SJCRH30 (cell line): ENCODE results near the gene ZFAND3. TPM values are rescaled to one million over a fixed set of nuclear protein-coding genes. Genes with fewer than 3 reads are reported as not detected.
"Not testable (repeated sequence)": the region's sequence is repeated elsewhere in the genome, so short reads cannot be mapped to it uniquely, and the experiment has no call there.

Experiments
- DNase-seq, 2 experiments: peaks; one replicate each; pipeline ENCODE4 v3.0.0-alpha.2; 2015 to 2020
- H3K27ac ChIP-seq: fragments of 250-450 bp; sonication (Bioruptor Pico); 2 replicates; pipeline ENCODE4 v1.5.1; 2020; ENCODE audit warnings: mild to moderate bottlenecking, moderate library complexity
- H3K27me3 ChIP-seq: fragments of 250-450 bp; sonication (Bioruptor Pico); 2 replicates; pipeline ENCODE4 v1.5.1; 2020; ENCODE audit warnings: mild to moderate bottlenecking, moderate library complexity
- H3K36me3 ChIP-seq: fragments of 250-450 bp; sonication (Bioruptor Pico); 2 replicates; pipeline ENCODE4 v1.5.1; 2020; ENCODE audit warnings: mild to moderate bottlenecking, moderate library complexity
- H3K4me1 ChIP-seq: fragments of 250-450 bp; sonication (Bioruptor Pico); 2 replicates; pipeline ENCODE4 v1.5.1; 2020; ENCODE audit warnings: mild to moderate bottlenecking, moderate library complexity
- H3K4me3 ChIP-seq: fragments of 250-450 bp; sonication (Bioruptor Pico); 2 replicates; pipeline ENCODE4 v1.5.1; 2020; ENCODE audit warnings: mild to moderate bottlenecking, moderate library complexity
- H3K9me3 ChIP-seq: fragments of 250-450 bp; sonication (Bioruptor Pico); replicated peaks from 2 replicates; pipeline ENCODE4 v1.5.1; 2020; ENCODE audit warnings: mild to moderate bottlenecking, moderate library complexity
- total RNA-seq: library from RNA; depleted of rRNA; stranded (reverse); fragments of >200 nt; shearing (Covaris generic); gene quantifications from 2 replicates; pipeline ENCODE4 v1.2.3, GENCODE V29; 2014

ZFAND3 gene
- total RNA-seq, 1 experiment from 2014 or later = 28.7 TPM

- H3K36me3 ChIP-seq = no peaks in the 10 kb centered on the region
- H3K4me3 ChIP-seq = no peak overlapping the region
- no peak overlapping the region for H3K27ac ChIP-seq
- no peaks in the 10 kb centered on the region for H3K9me3 ChIP-seq
- no peaks in the 10 kb centered on the region for H3K27me3 ChIP-seq
- no peak for DNase-seq
- peaks cover 23% of the 10 kb centered on the region for H3K4me1 ChIP-seq
Measured at GRCh38 chr6:37992749-37993148, 173.2 kb downstream of the ZFAND3 start.

- H3K9me3 ChIP-seq, H3K4me3 ChIP-seq, DNase-seq, H3K27me3 ChIP-seq, H3K36me3 ChIP-seq, H3K27ac ChIP-seq: not testable (repeated sequence)
- H3K4me1 ChIP-seq = peaks cover 21% of the 10 kb centered on the region
Measured at GRCh38 chr6:37993194-37993593, 173.7 kb downstream of the ZFAND3 start.

GRCh38 chr6:37993596-37993995 lies 174.1 kb downstream of the ZFAND3 start:
- Histone ChIP-seq H3K4me1 (peaks cover 17% of the 10 kb centered on the region), H3K27ac (no peak overlapping the region), H3K36me3 (no peaks in the 10 kb centered on the region), H3K27me3 (no peaks in the 10 kb centered on the region), H3K4me3 (no peak overlapping the region), H3K9me3 (no peaks in the 10 kb centered on the region)
- DNase-seq = no peak

- DNase-seq = peak in 1 of 2 experiments; percentile 53
- Histone ChIP-seq H3K27me3 (no peaks in the 10 kb centered on the region), H3K36me3 (no peaks in the 10 kb centered on the region), H3K9me3 (no peaks in the 10 kb centered on the region), H3K27ac (no peak overlapping the region), H3K4me3 (no peak overlapping the region), H3K4me1 (peaks cover 17% of the 10 kb centered on the region)
Measured at GRCh38 chr6:37994223-37994622, 174.7 kb downstream of the ZFAND3 start.

GRCh38 chr6:37998366-37998765 lies 178.8 kb downstream of the ZFAND3 start:
- no peak overlapping the region for H3K4me3 ChIP-seq
- H3K27me3 ChIP-seq = no peaks in the 10 kb centered on the region
- DNase-seq = no peak
- H3K9me3 ChIP-seq = no peaks in the 10 kb centered on the region
- H3K36me3 ChIP-seq = no peaks in the 10 kb centered on the region
- peaks cover 3% of the 10 kb centered on the region; the same call in 1 of the 2 replicates for H3K4me1 ChIP-seq
- H3K27ac ChIP-seq = no peak overlapping the region

- no peaks in the 10 kb centered on the region for H3K27me3 ChIP-seq
- H3K9me3 ChIP-seq = no peaks in the 10 kb centered on the region
- no peaks in the 10 kb centered on the region for H3K36me3 ChIP-seq
- no peak overlapping the region for H3K27ac ChIP-seq
- no peak overlapping the region for H3K4me3 ChIP-seq
- no peaks in the 10 kb centered on the region for H3K4me1 ChIP-seq
- DNase-seq = no peak
Measured at GRCh38 chr6:38001386-38001785, 181.9 kb downstream of the ZFAND3 start.

- Histone ChIP-seq H3K27ac (no peak overlapping the region), H3K9me3 (no peaks in the 10 kb centered on the region), H3K4me3 (no peak overlapping the region), H3K4me1 (no peaks in the 10 kb centered on the region), H3K36me3 (no peaks in the 10 kb centered on the region; the same call in 1 of the 2 replicates), H3K27me3 (no peaks in the 10 kb centered on the region)
- DNase-seq = no peak
Measured at GRCh38 chr6:38004908-38005307, 185.4 kb downstream of the ZFAND3 start.

GRCh38 chr6:38011937-38012336 lies 192.4 kb downstream of the ZFAND3 start:
- peaks cover 4% of the 10 kb centered on the region; the same call in 1 of the 2 replicates for H3K9me3 ChIP-seq
- no peak for DNase-seq
- peaks cover 8% of the 10 kb centered on the region; the same call in 1 of the 2 replicates for H3K36me3 ChIP-seq
- no peaks in the 10 kb centered on the region for H3K4me1 ChIP-seq
- no peak overlapping the region for H3K27ac ChIP-seq
- H3K4me3 ChIP-seq = no peak overlapping the region
- no peaks in the 10 kb centered on the region for H3K27me3 ChIP-seq

- no peak overlapping the region for H3K27ac ChIP-seq
- H3K4me1 ChIP-seq = no peaks in the 10 kb centered on the region
- DNase-seq = no peak
- no peaks in the 10 kb centered on the region for H3K27me3 ChIP-seq
- peaks cover 4% of the 10 kb centered on the region; the same call in 1 of the 2 replicates for H3K9me3 ChIP-seq
- peaks cover 8% of the 10 kb centered on the region; the same call in 1 of the 2 replicates for H3K36me3 ChIP-seq
- no peak overlapping the region for H3K4me3 ChIP-seq
Measured at GRCh38 chr6:38012573-38012972, 193.0 kb downstream of the ZFAND3 start.

GRCh38 chr6:38015341-38015740 lies 195.8 kb downstream of the ZFAND3 start:
- Histone ChIP-seq H3K27ac (no peak overlapping the region), H3K27me3 (no peaks in the 10 kb centered on the region), H3K4me3 (no peak overlapping the region), H3K4me1 (no peaks in the 10 kb centered on the region), H3K36me3 (peaks cover 8% of the 10 kb centered on the region; the same call in 1 of the 2 replicates), H3K9me3 (peaks cover 4% of the 10 kb centered on the region; the same call in 1 of the 2 replicates)
- no peak for DNase-seq

- H3K27me3 ChIP-seq = no peaks in the 10 kb centered on the region
- H3K4me3 ChIP-seq = no peak overlapping the region
- no peaks in the 10 kb centered on the region for H3K9me3 ChIP-seq
- H3K36me3 ChIP-seq = no peaks in the 10 kb centered on the region
- H3K4me1 ChIP-seq = no peaks in the 10 kb centered on the region
- DNase-seq = no peak
- H3K27ac ChIP-seq = no peak overlapping the region
Measured at GRCh38 chr6:38016824-38017223, 197.3 kb downstream of the ZFAND3 start.

GRCh38 chr6:38018755-38019165 lies 199.2 kb downstream of the ZFAND3 start:
- no peak overlapping the region for H3K4me3 ChIP-seq
- no peaks in the 10 kb centered on the region for H3K9me3 ChIP-seq
- H3K36me3 ChIP-seq = no peaks in the 10 kb centered on the region
- no peaks in the 10 kb centered on the region for H3K4me1 ChIP-seq
- H3K27ac ChIP-seq = no peak overlapping the region
- no peak for DNase-seq
- no peaks in the 10 kb centered on the region for H3K27me3 ChIP-seq

GRCh38 chr6:38020593-38020992 lies 201.1 kb downstream of the ZFAND3 start:
- no peak for DNase-seq
- no peaks in the 10 kb centered on the region for H3K4me1 ChIP-seq
- no peaks in the 10 kb centered on the region for H3K27me3 ChIP-seq
- no peak overlapping the region for H3K4me3 ChIP-seq
- H3K27ac ChIP-seq = no peak overlapping the region
- H3K9me3 ChIP-seq = 0 out of 2 replicates have a peak, but pooled peaks cover 2% of the 10 kb centered on the region
- no peaks in the 10 kb centered on the region for H3K36me3 ChIP-seq

- Histone ChIP-seq H3K4me1 (no peaks in the 10 kb centered on the region), H3K4me3 (no peak overlapping the region), H3K36me3 (no peaks in the 10 kb centered on the region), H3K27me3 (no peaks in the 10 kb centered on the region), H3K27ac (no peak overlapping the region), H3K9me3 (0 out of 2 replicates have a peak, but pooled peaks cover 2% of the 10 kb centered on the region)
- no peak for DNase-seq
Measured at GRCh38 chr6:38021029-38021428, 201.5 kb downstream of the ZFAND3 start.

GRCh38 chr6:38021571-38021970 lies 202.0 kb downstream of the ZFAND3 start:
- Histone ChIP-seq H3K4me1 (no peaks in the 10 kb centered on the region), H3K27me3 (no peaks in the 10 kb centered on the region)
- DNase-seq = no peak

GRCh38 chr6:38022688-38023087 lies 203.2 kb downstream of the ZFAND3 start:
- Histone ChIP-seq H3K4me1 (no peaks in the 10 kb centered on the region), H3K27ac (no peak overlapping the region), H3K36me3 (no peaks in the 10 kb centered on the region), H3K4me3 (no peak overlapping the region), H3K9me3 (0 out of 2 replicates have a peak, but pooled peaks cover 2% of the 10 kb centered on the region), H3K27me3 (no peaks in the 10 kb centered on the region)
- no peak for DNase-seq

More at GRCh38 chr6:38021571-38021970, 202.0 kb downstream of the ZFAND3 start:
- Histone ChIP-seq H3K36me3 (no peaks in the 10 kb centered on the region), H3K4me3 (no peak overlapping the region), H3K9me3 (0 out of 2 replicates have a peak, but pooled peaks cover 2% of the 10 kb centered on the region), H3K27ac (no peak overlapping the region)
